GM19467 (cell line): Measurements from ENCODE around the gene POLR2J.
"Not testable (repeated sequence)": the region's sequence is repeated elsewhere in the genome, so short reads cannot be mapped to it uniquely, and the experiment has no call there.

Experiments
- ATAC-seq: cut with Tn5 transposase; IDR thresholded peaks from one replicate; pipeline ENCODE4 v1.9.1; 2021; ENCODE audit warnings: mild to moderate bottlenecking, moderate library complexity; ENCODE audit not compliant: unreplicated experiment

The POLR2J gene

DNA sequence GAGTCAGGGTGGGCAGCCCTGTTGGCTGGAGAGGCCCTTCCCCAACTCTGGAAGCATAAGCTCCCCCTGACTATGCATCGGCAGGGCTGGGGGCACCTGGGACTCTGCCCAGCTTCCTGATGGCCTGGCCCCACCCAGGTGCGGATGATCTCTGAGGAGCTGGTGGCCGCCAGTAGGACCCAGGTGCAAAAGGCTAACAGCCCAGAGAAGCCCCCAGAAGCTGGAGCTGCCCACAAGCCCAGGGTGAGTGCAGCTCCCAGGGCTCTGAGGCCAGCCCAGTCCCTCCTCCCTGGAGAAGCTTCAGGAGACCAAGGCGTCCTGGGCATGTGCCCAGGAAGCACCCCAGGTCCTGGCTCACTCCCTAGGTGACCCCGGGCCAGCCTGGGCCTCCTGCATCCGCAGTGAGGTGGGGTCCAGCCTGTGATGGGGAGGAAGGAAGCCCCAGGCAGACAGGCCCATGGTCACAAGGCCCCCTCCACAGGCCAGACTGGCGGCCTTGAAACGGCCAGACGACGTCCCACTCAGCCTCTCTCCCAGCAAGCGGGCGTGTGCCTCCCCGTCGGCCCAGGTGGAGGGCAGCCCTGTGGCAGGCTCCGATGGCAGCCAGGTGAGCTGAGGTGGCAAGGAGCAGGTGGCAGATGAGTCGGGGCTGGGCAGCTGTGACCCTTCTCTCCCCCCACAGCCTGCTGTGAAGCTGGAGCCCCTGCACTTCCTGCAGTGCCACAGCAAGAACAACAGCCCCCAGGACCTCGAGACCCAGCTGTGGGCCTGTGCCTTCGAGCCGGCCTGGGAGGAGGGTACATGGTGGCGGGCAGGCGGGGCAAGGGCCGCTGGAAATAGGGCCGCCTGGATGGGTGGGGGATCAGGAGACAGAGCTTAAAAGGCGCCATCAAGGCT lies 10.9 kb downstream of the POLR2J start:
- ATAC-seq, result no peak

- ATAC-seq, result no peak
Observed at GRCh38 chr7:102466097-102466496, 12.6 kb downstream of the POLR2J start.

GRCh38 chr7:102464577-102465280 lies 14.0 kb downstream of the POLR2J start, which contains the start of the genes ALKBH4 and LRWD1:
ALKBH4 (minus strand) TSS chr7:102464863; CDS start chr7:102464836, 27 bp downstream.
LRWD1 (plus strand) TSS chr7:102464984; CDS start chr7:102465081, 97 bp downstream.
- peak; percentile 84 for ATAC-seq

- ATAC-seq, result no peak
Observed at GRCh38 chr7:102463841-102464576, 14.7 kb downstream of the POLR2J start.

GRCh38 chr7:102460467-102460866 lies 18.3 kb downstream of the POLR2J start:
- no peak for ATAC-seq

GRCh38 chr7:102459221-102459844 lies 19.4 kb downstream of the POLR2J start:
- no peak for ATAC-seq

DNA sequence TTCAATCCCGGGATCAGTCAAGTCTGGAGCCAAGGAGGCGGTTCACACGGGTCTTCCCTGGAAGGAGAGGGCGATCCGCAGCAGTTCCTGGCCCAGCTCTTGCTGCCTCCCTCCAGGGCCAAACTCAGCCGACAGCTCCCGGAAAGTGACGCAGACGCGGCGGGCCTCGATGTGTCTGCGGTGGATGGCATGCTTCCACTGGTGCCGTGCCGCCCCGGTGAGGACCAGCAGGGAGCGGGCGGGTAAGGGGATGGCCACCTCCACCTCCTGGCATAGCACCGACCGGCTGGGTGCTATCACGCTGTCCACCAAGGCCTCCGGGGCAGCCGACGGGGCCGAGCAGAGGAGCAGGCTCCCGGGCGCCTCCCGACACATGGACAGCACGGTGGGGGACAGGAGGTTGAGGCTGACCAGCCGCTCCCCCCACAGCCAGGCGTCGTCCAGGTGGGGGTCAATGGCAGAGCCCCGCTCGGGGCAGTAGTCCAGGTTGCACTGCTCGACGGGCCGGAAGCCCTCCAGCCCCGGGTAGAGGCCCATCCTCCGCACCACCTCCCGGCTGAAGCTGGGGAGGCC lies 21.3 kb downstream of the POLR2J start:
- ATAC-seq, result no peak

DNA sequence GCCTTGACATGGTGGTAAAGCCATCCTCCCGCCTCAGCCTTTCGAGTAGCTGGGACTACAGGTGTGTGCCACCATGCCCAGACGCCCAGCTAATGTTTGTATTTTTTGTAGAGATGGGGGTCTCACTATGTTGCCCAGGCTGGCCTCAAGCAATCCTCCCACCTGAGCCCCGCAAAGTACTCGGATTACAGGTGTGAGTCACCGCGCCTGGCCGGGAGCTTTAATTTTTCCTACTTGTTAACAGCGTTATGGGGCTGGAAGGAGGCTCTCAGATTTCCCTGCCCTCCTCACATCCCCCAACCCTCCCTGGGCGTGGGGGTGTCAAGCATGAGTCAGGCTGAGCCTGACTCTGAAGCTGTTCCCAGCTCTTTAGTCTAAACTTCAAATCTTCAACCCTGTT lies 22.4 kb downstream of the POLR2J start:
- no peak for ATAC-seq

DNA sequence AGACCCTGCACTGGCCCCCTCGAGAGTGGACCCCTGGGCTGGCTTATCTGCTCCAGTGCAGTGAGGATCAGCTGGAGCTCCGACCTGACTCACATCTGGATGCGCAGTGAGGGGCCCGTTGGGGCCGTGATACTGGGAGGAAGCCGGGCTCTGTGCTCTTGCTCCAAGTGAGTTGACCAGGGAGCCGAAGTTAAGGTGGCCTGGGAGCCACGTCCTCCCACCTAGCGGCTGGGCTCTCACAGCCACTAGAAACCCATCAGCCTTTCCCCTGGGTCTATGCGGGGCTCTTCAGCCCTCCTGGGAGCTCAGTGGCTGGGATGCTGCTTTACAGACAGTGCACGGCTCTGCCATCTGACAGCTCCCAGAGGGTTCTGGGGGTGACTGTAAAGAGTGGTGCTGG lies 23.1 kb downstream of the POLR2J start:
- ATAC-seq, result no peak

GRCh38 chr7:102454932-102455331 lies 23.8 kb downstream of the POLR2J start:
- not testable (repeated sequence) for ATAC-seq

- ATAC-seq, result no peak
Observed at GRCh38 chr7:102454468-102454867, 24.3 kb downstream of the POLR2J start.

- no peak for ATAC-seq
Observed at GRCh38 chr7:102453319-102453718, 25.4 kb downstream of the POLR2J start.

GRCh38 chr7:102452451-102452850 lies 26.3 kb downstream of the POLR2J start:
- no peak for ATAC-seq

DNA sequence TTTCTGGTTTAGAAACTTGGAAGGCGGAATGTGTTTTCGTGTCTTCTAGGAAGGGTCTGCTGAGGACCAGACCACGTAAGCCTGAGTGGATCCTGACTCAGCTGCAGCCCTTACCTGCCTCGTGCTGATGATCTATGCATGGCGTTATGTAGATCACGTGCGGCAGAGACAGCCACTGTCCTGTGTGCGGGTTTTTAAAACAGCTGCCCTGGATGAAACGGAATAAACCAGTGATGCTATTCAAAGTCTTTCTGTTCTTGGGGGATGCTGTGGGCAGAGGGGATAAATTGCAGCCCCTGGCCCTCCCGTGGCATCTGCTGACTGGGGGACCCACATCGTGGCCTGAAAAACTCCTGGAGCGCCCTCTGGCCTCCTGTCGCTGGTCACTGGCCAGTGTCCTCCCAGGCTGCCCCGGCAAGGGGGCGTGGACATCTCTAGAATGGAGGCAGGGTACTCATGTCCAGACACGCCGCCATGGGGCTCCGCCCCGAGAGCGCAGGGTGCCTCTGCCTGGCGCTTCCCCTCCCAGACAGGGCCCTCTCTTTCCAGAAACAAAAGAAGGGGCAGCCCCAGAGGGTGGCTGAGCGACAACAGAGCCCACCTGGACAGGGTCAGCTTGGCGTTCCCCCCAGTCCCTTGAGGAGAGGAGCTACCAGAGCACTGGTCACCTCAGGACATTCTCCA lies 27.2 kb downstream of the POLR2J start:
- ATAC-seq, result no peak

DNA sequence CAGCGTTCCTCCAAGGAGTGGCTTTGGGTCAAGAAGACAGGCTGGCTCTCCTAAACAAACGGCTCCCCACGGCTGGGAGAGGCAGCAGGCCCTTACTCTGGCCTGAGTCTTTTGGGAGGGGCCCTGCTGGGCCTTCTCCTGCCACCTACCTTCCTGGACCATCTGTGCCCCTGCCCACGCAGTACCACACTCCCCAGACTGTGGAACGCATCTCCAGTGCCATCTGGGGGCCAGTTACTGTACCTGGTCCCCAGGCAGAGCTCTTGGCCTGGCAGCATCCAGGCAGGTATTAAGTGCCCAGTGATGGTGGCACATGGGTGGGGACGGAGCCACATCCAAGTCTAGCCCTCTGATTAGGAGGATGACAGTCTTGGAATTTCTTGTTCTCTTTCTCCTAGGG lies 28.5 kb downstream of the POLR2J start:
- ATAC-seq, result no peak

GRCh38 chr7:102449136-102449535 lies 29.6 kb downstream of the POLR2J start:
- no peak for ATAC-seq

GRCh38 chr7:102447311-102447710 lies 31.4 kb downstream of the POLR2J start:
- no peak for ATAC-seq

GRCh38 chr7:102446387-102447156 lies 32.1 kb downstream of the POLR2J start:
- ATAC-seq, result no peak

DNA sequence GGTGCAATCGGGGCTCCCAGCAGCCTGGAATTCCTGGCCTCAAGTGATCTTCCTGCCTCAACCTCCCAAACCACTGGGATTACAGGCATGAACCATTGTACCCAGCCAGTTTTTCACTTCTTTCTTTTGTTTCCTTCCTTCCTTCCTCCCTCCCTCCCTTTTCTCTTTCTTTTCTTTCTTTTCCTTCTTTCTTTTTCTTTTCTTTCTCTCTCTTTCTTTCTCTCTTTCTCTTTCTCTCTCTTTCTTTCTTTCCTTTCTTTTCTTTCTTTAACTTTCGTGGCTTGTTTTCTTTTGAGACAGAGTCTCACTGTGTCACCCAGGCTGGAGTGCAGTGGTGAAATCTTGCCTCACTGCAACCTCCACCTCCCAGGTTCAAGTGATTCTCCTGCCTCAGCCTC lies 33.0 kb downstream of the POLR2J start:
- no peak for ATAC-seq
